B cell (primary cell): ENCODE measurements around the gene KRT39. TPM values are rescaled to one million over a fixed set of nuclear protein-coding genes. Genes with fewer than 3 reads are reported as not detected.

Source experiments
- ATAC-seq: fragments of 200-7000 bp; cut with Tn5 transposase; one replicate; pipeline ENCODE4 v1.10.0; 2021; ENCODE audit warnings: low read depth, mild to moderate bottlenecking, moderate number of reproducible peaks, moderate library complexity
- CTCF ChIA-PET: fragments of 350-600 bp; sonication (Branson Sonifier 250); formaldehyde crosslinking; loops from one replicate; lab custom pipeline; 2021; ENCODE audit warnings: antibody characterized with exemption, inconsistent platforms; lab: Charles Lee
- POLR2A ChIA-PET: fragments of 350-600 bp; sonication (Branson Sonifier 250); formaldehyde crosslinking; loops from one replicate; lab custom pipeline; 2021; ENCODE audit warnings: antibody characterized with exemption; lab: Charles Lee
- DNase-seq: peaks from one replicate; pipeline ENCODE4 v3.0.0; 2013
- H2AFZ ChIP-seq: 2 replicates; pipeline ENCODE4 v1.6.1; 2012; ENCODE audit warnings: mild to moderate bottlenecking, low read depth, low read length; ENCODE audit not compliant: insufficient read depth, poor library complexity, severe bottlenecking
- H3K27ac ChIP-seq, 2 donors: 1 replicate in 1 of 2; 2 replicates in 1 of 2; pipeline ENCODE4 v1.5.1; 2012 to 2013; ENCODE audit warnings: low read length in 2 of 2, mild to moderate bottlenecking in 2 of 2, moderate library complexity in 1 of 2
- H3K27me3 ChIP-seq, 4 experiments: fragments of 200-600 bp in 1 of 4; sonication (generic) in 1 of 4; replicated peaks in 1 of 4; 1 replicate in 2 of 4; 2 replicates in 2 of 4; pipeline versions ENCODE4 v1.6.1 to v1.7.0; 2013 to 2016; ENCODE audit warnings: low read length in 3 of 4, mild to moderate bottlenecking in 2 of 4, mixed read lengths in 1 of 4, moderate library complexity in 1 of 4; ENCODE audit not compliant: insufficient read depth in 4 of 4, control insufficient read depth in 3 of 4; ENCODE audit errors: control extremely low read depth in 1 of 4
- H3K36me3 ChIP-seq, 2 experiments: replicated peaks in 1 of 2; 1 replicate in 1 of 2; 2 replicates in 1 of 2; pipeline versions ENCODE4 v1.6.1 to v1.7.1; 2013; ENCODE audit warnings: low read length in 1 of 2; ENCODE audit not compliant: insufficient read depth in 2 of 2, control insufficient read depth in 1 of 2; ENCODE audit errors: control extremely low read depth in 1 of 2, extremely low read depth in 1 of 2
- H3K4me1 ChIP-seq, 2 donors: fragments of 200-600 bp in 1 of 2; sonication (generic) in 1 of 2; 1 replicate in 1 of 2; 2 replicates in 1 of 2; pipeline versions ENCODE4 v1.5.1 to v1.6.1; 2013 to 2017; ENCODE audit warnings: low read length in 2 of 2; ENCODE audit not compliant: control insufficient read depth in 2 of 2, insufficient read depth in 2 of 2
- H3K4me2 ChIP-seq: replicated peaks from 2 replicates; pipeline ENCODE3; 2012; ENCODE audit warnings: mild to moderate bottlenecking, low read depth, low read length; ENCODE audit not compliant: poor library complexity, severe bottlenecking
- H3K4me3 ChIP-seq, 5 experiments: fragments of 200-600 bp in 1 of 5; sonication (generic) in 1 of 5; 1 replicate in 3 of 5; 2 replicates in 2 of 5; pipeline versions ENCODE4 v1.5.1 to v1.7.0; 2011 to 2016; ENCODE audit warnings: low read length in 4 of 5, mild to moderate bottlenecking in 4 of 5, low read depth in 2 of 5, control low read depth in 1 of 5, moderate library complexity in 1 of 5; ENCODE audit not compliant: insufficient read depth in 1 of 5; ENCODE audit errors: control extremely low read depth in 1 of 5, extremely low read depth in 1 of 5
- H3K79me2 ChIP-seq: fragments of 200-600 bp; sonication (generic); one replicate; pipeline ENCODE4 v1.6.0; 2016; ENCODE audit warnings: low read length; ENCODE audit not compliant: control insufficient read depth, insufficient read depth
- H3K9ac ChIP-seq: fragments of 200-600 bp; sonication (generic); 2 replicates; pipeline ENCODE4 v1.6.1; 2017; ENCODE audit warnings: mild to moderate bottlenecking, low read length, moderate library complexity
- H3K9me3 ChIP-seq, 3 donors: one replicate each; pipeline versions ENCODE4 v1.6.1 to v1.7.1; 2013; ENCODE audit warnings: low read length in 2 of 3; ENCODE audit not compliant: control insufficient read depth in 2 of 3, insufficient read depth in 1 of 3; ENCODE audit errors: control extremely low read depth in 1 of 3
- H4K20me1 ChIP-seq: 2 replicates; pipeline ENCODE4 v1.6.0; 2012; ENCODE audit warnings: mild to moderate bottlenecking, low read length; ENCODE audit not compliant: insufficient read depth, control insufficient read depth, poor library complexity, severe bottlenecking
- H3K27ac Mint-ChIP-seq: one replicate; pipeline ENCODE4 v1.8.0; 2021; ENCODE audit warnings: mixed read lengths
- H3K27me3 Mint-ChIP-seq: one replicate; pipeline ENCODE4 v1.8.0; 2021; ENCODE audit warnings: mixed read lengths
- H3K4me1 Mint-ChIP-seq: one replicate; pipeline ENCODE4 v1.8.0; 2021; ENCODE audit warnings: mixed read lengths
- H3K4me3 Mint-ChIP-seq: one replicate; pipeline ENCODE4 v1.8.0; 2021; ENCODE audit warnings: mixed read lengths
- H3K9me3 Mint-ChIP-seq: one replicate; pipeline ENCODE4 v1.8.0; 2022; ENCODE audit warnings: mixed read lengths; ENCODE audit not compliant: insufficient read depth
- EZH2 ChIP-seq: IDR thresholded peaks from 2 replicates; pipeline ENCODE4 v1.6.1; 2012; ENCODE audit warnings: borderline replicate concordance, low read depth, mild to moderate bottlenecking, moderate library complexity, low read length; ENCODE audit not compliant: insufficient read depth, poor library complexity, severe bottlenecking
- WGBS: methylation state at CpG from one replicate; pipeline ENCODE4 v1.1.5; 2013; ENCODE audit warnings: missing lambda C conversion rate; ENCODE audit not compliant: insufficient coverage; 5-methylcytosine and 5-hydroxymethylcytosine counted together
- intact Hi-C: fragments of 100-400 bp; cut with micrococcal nuclease; formaldehyde crosslinking; loops from one replicate; pipeline ENCODE4 v1.10.0; 2022
- polyA plus RNA-seq: library from polyadenylated mRNA; depleted of rRNA; stranded (reverse); fragments of >200 nt; gene quantifications from 2 replicates; pipeline ENCODE4 v1.2.3, GENCODE V29; 2012
- total RNA-seq, 2 donors: library from RNA; stranded (reverse); fragments of 120-200 nt in 1 of 2; gene quantifications; 1 replicate in 1 of 2; 2 replicates in 1 of 2; pipeline versions ENCODE4 v1.2.3 to v1.2.4, GENCODE V29; 2013 to 2022
- TF ChIP-seq, protein P1 (sequence below): fragments of 200-600 bp; IDR thresholded peaks from one replicate; pipeline ENCODE4 v1.8.0; 2022; ENCODE audit warnings: antibody characterized with exemption, mild to moderate bottlenecking

Gene KRT39
- total and polyA plus RNA-seq, 2 donors (not counting 1 experiment from before 2014, with no cell fraction given): not detected

GRCh38 chr17:40938981-40939380 is 27.8 kb downstream of the KRT39 start:
- no peak overlapping the region for H3K4me3 ChIP-seq
- WGBS: 100% methylated on average over 1 of the region's 3 CpGs
- H3K4me3 Mint-ChIP-seq: no peak overlapping the region
- H3K36me3 ChIP-seq: no peaks in the 10 kb centered on the region
- ChIA-PET POLR2A (no interaction called here), CTCF (no interaction called here)
- intact Hi-C loops: no loop called here
- H3K4me2 ChIP-seq: no peak overlapping the region
- no peaks in the 10 kb centered on the region for H4K20me1 ChIP-seq
- H3K4me1 ChIP-seq: no peaks in the 10 kb centered on the region
- H3K79me2 ChIP-seq: no peaks in the 10 kb centered on the region
- no peaks in the 10 kb centered on the region for H3K27me3 ChIP-seq
- DNase-seq (no peak), ATAC-seq (no peak)
- no peak overlapping the region for H3K27ac Mint-ChIP-seq
- peaks cover under 1% of the 10 kb centered on the region for H3K9me3 Mint-ChIP-seq
- H3K4me1 Mint-ChIP-seq: no peaks in the 10 kb centered on the region
- H3K9me3 ChIP-seq: no peaks in the 10 kb centered on the region
- H2AFZ ChIP-seq: no peak overlapping the region
- no peak for TF ChIP-seq EZH2
- TF ChIP-seq, protein P1, sequence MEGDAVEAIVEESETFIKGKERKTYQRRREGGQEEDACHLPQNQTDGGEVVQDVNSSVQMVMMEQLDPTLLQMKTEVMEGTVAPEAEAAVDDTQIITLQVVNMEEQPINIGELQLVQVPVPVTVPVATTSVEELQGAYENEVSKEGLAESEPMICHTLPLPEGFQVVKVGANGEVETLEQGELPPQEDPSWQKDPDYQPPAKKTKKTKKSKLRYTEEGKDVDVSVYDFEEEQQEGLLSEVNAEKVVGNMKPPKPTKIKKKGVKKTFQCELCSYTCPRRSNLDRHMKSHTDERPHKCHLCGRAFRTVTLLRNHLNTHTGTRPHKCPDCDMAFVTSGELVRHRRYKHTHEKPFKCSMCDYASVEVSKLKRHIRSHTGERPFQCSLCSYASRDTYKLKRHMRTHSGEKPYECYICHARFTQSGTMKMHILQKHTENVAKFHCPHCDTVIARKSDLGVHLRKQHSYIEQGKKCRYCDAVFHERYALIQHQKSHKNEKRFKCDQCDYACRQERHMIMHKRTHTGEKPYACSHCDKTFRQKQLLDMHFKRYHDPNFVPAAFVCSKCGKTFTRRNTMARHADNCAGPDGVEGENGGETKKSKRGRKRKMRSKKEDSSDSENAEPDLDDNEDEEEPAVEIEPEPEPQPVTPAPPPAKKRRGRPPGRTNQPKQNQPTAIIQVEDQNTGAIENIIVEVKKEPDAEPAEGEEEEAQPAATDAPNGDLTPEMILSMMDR: no peak
- peaks cover 38% of the 10 kb centered on the region for H3K27me3 Mint-ChIP-seq
- H3K27ac ChIP-seq: no peak overlapping the region
- H3K9ac ChIP-seq: no peak overlapping the region

DNA sequence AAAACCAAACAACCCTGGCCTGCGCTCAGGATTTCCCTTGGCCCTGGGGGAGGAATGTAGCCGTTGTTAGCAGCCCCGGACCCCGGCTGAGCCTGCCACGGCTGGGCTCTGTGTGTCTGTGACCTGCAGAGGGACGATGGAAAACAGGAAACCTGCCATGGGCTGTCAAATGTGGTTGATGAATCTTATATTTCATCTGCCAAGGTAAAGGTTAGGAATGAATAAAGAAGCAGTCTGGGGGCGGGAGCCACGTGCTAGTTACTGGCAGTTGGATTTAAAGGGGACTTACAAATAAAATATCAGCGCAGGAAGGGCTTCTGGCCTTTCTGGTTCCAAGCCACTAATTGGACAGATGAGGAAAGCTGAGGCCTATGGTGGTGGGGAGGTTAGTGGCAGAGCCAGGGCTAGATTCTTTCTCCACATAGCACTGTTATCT is 29.3 kb downstream of the KRT39 start, which contains the start of gene KRT23:
Gene KRT23, minus strand, starts transcription at position 263 of the 436 bp plus-strand sequence. CDS start 1,043 bp downstream, outside the sequence.
- WGBS: 78% methylated on average over 9 of the region's 9 CpGs

More for the DNA sequence above, 29.3 kb downstream of the KRT39 start, which contains the start of gene KRT23:
- no peaks in the 10 kb centered on the region for H3K79me2 ChIP-seq
- intact Hi-C loops: no loop called here
- no peak within 1 kb of the TSS for H2AFZ ChIP-seq
- no peak for DNase-seq
- H3K27me3 Mint-ChIP-seq: peaks cover 44% of the 10 kb centered on the region
- H3K27ac Mint-ChIP-seq: no peak within 1 kb of the TSS
- H4K20me1 ChIP-seq: no peaks in the 10 kb centered on the region
- no peak within 1 kb of the TSS for H3K27ac ChIP-seq
- peaks cover 0 to 3% (median 0%) of the 10 kb centered on the region in 4 experiments for H3K27me3 ChIP-seq
- H3K4me3 ChIP-seq: no peak within 1 kb of the TSS
- no peak for TF ChIP-seq EZH2
- TF ChIP-seq, protein P1: no peak
- ATAC-seq: no peak
- no peaks in the 10 kb centered on the region for H3K9me3 Mint-ChIP-seq
- H3K9me3 ChIP-seq: no peaks in the 10 kb centered on the region
- H3K9ac ChIP-seq: no peak within 1 kb of the TSS
- no peaks in the 10 kb centered on the region for H3K4me1 Mint-ChIP-seq
- H3K4me1 ChIP-seq: no peaks in the 10 kb centered on the region
- H3K4me3 Mint-ChIP-seq: no peak within 1 kb of the TSS
- H3K4me2 ChIP-seq: no peak within 1 kb of the TSS
- CTCF ChIA-PET: no interaction called here
- POLR2A ChIA-PET: no interaction called here
- no peaks in the 10 kb centered on the region for H3K36me3 ChIP-seq
